Dedifferentiated amniotic fluid mesenchymal stem cell (primary cell): ENCODE measurements around the gene ASIC2.

Experiments used
- DNase-seq: peaks from one replicate; pipeline ENCODE4 v3.0.0-alpha.2; 2016; ENCODE audit errors: extremely low spot score

The ASIC2 gene

DNA sequence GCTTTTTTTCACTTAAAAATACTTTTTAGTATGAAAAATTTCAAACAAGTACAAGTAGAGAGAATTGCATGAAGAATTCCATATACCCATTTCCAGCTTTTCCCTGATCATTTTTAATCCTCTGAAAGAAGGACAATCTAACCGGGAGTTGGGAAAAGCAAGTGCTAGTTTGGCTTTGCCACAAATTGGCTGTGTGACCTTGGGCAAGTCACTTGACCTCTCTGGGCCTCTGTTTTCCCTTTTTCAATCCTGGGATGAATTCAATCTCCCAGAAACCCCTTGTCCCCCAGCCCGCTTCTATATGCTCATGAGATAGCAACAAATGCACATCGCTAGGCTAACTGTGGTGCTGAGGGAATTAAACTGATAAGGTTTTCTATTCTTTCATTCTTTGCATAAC, 49.4 kb downstream of the ASIC2 start:
- no peak for DNase-seq

DNA sequence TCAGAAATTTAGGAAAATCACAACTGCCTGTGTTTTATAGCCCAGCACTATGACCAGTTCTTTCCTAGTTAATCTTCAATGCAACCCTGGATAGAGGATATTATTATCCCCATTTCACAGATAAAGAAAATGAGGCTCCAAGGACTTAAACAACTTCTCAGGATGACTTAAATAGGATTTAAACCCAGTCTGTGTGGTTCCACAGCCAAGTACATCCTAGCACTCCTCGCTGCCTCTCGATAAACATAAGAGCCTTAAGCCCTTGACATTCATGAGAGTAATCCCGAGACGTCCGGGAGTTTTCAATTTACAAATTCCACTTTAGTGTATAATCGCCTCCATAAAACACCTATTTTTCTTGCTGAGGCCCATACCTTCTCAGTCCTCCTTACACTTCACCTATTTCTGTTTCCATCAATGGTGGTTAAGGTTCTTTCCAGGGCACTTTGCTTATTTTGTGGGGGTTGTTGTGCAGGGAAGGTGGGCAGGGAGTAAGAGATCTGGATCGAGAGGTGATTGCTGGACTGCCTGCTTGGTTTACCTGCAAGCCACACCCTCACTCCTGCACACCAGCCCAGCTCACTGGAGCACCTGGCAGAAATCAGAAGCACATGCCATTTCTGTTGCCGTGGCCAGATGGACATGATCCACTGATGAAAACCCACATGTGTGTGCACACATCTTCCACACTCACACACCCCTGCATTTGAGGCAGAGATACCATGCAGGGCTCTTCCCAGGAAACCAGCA, 50.5 kb downstream of the ASIC2 start:
- no peak for DNase-seq

DNA sequence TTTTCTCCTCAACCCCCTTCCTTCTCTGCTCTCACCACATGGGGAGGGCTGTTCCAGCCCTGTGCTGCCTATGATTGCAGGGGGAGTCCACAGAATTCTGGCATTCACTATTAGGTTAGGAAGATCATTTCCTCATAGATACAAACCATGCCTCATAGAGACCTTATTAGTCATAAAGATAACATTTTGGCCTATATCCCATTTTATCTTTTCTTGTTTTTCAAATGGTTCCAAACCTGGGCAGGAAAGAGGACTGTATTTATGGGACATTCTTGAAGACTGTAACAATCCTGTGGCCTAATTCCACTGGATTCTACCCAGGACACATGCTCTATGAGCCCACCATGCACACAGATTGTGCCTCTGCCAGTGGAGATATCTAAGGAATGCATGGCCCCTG, 51.7 kb downstream of the ASIC2 start:
- DNase-seq, result no peak

DNA sequence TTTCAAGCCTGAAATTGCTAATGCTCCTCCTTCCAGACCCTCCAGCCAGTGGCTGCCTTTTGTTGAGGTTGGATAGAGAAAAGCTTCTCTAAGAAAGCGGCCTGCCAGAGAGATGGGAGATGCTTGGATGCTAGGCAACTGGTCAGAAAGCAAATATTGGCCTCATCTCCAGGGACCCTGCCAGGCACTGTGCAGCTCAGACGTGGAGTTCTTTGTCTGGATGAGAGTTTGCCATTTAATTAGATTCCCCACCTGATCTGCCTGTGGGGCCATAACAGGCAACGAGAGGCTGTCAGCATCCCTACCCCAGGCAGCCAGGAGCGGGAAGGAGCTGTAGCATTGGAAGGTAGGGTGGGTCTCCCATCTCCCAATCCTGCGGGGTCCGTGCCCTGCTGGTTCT, 52.7 kb downstream of the ASIC2 start:
- no peak for DNase-seq

DNA sequence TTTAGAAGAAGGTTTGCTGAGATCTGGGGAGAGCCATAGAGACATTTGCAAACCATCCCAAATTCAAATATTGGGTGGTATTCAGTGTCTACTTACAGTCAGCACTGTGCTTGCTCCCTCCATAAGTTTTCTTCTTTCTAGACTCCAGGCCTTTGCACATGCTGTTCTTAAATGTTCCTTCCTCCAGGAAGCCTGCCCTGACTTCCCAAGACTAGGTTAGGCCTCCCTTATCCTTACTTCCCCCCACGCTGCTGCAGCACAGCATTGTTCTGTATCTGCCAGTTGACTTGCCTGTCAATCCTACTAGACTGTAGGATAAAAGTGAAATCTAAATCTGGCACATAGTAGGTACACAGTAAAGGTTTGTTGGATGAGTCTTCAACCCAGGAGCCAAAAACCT, 53.4 kb downstream of the ASIC2 start:
- no peak for DNase-seq

GRCh38 chr17:33234930-33235685, 58.0 kb downstream of the ASIC2 start:
- no peak for DNase-seq

DNA sequence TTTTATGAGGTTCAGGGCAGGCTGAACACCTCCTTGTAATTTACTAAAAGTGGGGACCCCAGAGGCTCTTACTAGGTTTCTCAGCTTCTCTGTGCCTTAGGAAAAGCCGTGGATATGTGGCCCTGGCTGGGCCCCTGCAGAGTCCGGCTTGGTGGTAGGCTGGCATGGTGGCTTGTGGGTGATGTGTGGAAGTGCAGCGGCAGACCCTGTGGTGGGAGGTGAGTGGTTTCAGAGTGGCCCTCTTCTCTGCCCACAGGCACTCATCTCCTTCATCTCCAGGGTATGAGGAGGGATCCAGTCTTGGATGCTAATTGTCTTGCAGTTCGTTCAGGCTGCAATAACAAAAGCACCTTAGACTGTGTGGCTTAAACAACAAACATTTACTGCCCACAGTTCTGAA, 58.9 kb downstream of the ASIC2 start:
- DNase-seq, result no peak

GRCh38 chr17:33233811-33234177, 59.3 kb downstream of the ASIC2 start:
- no peak for DNase-seq

- DNase-seq, result no peak
These were observed 63.6 kb downstream of the ASIC2 start for GRCh38 chr17:33229499-33229898.

GRCh38 chr17:33229028-33229427, 64.1 kb downstream of the ASIC2 start:
- DNase-seq, result no peak

GRCh38 chr17:33228548-33228947, 64.5 kb downstream of the ASIC2 start:
- no peak for DNase-seq

DNA sequence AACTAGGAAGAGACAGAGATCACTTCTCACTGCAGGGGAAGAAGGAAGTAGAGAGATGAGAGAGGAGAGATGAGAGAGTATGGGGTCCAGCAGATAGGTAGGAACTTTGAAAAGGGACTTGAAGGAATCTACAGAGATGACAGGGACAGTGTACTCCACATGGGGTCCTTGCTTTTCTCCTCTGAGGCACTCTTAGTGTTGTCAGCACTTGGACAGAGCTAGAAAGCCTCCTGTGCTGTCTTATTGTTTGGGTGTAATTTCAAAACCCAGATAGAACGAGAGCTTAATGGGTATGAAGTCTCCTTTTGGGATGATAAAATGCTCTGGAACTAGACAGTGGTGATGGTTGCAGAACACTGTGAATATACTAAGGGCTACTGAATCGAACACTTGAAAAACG, 65.2 kb downstream of the ASIC2 start:
- DNase-seq, result no peak

- DNase-seq, result no peak
These were observed 67.1 kb downstream of the ASIC2 start for GRCh38 chr17:33225994-33226393.

DNA sequence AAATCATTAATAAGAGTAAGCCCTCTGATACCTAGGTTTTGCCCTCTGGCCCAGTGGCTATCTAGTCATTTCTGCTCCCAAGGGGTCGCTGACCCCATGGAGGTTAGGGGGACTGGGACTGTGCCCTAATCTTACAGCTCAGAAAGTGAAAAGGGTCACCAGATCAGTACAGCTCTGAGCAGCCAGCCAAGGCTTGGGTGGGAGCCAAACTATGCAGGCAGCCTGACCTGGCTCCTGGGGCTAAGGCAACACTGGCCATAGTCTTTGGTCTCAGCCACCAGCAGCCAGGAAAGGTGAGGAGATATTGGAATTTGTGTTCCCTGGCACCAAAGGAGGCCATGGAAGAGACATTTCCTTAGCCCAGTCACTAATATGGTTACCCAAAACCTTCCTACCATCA, 67.6 kb downstream of the ASIC2 start:
- no peak for DNase-seq

- no peak for DNase-seq
These were observed 73.1 kb downstream of the ASIC2 start for GRCh38 chr17:33220036-33220435.

DNA sequence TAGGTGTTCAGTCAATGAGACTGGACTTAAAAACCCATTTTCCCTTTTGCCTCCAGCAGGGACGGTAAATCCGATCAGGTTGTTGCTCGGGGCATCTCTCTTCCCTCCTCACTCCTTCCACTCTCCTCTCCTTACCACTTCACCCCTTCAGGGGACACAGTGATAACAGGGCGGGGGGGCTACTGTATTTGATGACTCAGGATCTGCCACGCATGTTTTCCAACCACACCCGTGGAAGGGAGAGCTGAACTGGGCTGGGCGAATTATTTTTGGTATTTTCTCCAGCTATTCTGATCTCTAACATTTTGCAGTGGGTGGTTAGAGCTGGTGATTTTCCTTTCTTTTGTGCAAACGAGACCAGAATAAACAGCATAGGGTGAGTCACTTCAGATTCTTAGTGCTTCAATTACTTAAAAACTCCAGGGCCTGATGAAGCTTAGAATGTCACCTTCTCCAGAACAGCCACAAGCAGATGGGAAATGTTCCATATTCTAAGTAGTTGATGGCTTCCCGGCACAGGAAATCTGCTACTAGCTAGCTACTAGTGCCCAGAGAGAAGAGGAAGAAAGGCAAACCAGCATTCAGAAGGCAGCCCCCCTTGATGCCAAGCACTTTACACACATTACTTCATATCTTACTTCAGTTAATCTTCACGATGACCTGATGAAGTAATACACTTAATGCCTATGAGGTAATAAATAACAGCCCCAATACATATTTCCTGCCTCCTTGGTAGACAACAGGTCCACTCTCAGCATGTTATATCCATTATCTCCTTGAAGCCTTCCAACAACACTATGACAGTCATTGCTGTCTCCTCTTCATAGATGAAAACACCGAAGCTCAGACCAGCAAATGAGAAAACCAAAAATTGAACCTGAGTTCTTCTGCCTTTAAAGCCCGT, 74.1 kb downstream of the ASIC2 start:
- DNase-seq, result no peak

DNA sequence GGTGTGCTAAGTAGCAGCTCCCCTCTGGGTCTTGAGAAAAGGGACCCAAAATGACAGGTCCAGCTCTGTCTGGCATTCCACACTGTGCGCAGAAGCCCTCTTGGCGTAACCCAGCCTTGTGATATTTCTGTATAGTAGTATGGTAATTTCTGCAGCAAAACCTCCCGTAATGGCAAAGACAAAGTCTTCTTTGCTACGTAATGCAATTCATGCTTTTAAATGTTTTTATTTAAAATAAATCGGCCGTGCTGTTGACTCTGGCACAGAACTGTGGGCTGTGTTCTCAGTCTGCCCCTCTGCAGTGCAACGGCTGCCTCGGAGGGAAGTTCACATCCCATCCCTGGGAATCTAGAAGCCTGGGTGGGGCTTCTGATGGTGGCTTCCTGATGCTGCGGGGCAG, 75.2 kb downstream of the ASIC2 start:
- DNase-seq, result no peak

DNA sequence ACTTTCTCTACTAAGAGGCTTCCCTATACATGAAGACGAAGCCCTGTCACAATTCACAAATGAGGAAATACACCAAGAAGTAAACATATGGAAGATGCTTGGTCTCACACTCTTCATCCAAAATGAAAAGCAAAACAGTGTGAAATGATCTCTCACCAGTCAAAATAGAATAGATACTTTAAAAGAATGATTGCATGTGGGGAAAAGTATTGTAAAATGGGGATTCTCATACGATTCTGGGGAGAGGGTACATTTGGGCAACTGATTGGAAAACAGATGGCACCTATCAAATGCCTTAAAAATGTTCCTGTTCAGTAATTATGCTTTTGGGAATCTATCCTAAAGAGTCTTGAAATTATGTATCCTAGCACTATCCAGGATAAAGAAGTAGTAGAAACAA, 78.1 kb downstream of the ASIC2 start:
- DNase-seq, result no peak

DNA sequence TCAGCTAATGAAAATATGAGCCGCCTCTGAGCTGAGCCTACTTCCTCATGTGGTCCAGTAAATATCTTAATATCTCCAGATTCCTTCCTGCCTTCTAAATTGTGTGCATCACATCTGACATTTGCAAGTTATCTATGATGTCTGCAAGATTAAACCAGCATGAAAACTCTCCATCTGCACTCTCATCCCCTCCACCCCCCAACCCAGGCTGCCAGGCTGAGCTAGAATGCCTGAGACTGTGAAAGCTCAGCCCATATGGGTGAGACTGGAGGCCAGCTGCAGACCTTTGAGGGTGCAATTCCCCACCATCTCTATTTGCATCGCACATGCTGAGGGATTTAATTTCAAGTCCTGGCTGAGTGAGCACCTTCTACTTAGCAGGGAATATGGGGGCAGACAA, 82.8 kb downstream of the ASIC2 start:
- DNase-seq, result no peak

GRCh38 chr17:33209671-33210070, 83.4 kb downstream of the ASIC2 start:
- no peak for DNase-seq

DNA sequence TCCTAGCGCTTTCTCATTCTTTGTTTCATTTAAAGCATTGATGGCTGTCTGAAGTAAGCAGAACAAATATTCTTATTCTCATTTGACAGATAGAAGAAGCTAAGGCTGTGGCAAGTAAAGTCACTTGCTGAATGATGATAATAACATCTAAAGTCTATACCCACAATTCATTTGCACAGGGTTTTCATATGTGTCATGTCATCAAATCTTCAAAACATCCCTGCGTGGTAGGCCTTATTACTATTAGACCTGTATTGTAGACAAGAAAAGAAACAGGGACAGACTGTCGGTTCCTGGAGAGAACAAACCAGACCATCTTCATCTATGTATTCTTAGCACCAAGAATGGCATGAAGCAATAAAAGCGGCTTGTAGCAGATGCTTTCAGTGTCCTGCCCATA, 85.9 kb downstream of the ASIC2 start:
- no peak for DNase-seq

DNA sequence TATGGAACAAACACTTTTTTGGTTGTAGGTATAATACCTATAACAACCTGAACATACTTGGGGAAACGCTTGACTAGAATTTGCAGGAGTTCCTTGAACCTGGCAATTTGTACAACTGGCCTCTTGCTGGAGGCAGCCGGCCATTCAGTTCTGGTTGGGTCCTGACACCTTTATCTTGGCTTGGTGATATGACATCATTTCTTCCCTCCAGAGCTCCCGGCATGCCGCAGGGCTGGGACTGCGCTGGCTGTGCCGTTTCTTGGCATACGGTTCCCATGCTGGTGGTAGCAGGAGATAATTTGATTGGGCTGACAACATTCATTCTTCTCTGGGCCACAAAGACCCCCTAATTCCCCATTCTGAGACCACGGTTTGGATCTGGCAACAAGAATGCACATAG, 87.5 kb downstream of the ASIC2 start:
- DNase-seq, result no peak

- DNase-seq, result no peak
These were observed 88.4 kb downstream of the ASIC2 start for GRCh38 chr17:33204701-33205100.
